HG02798 (cell line): Measurements from ENCODE around the gene CLEC16A.

Experiments used
- ATAC-seq: cut with Tn5 transposase; IDR thresholded peaks from one replicate; pipeline ENCODE4 v1.9.1; 2021; ENCODE audit warnings: mild to moderate bottlenecking; ENCODE audit not compliant: unreplicated experiment, poor library complexity

The CLEC16A gene

DNA sequence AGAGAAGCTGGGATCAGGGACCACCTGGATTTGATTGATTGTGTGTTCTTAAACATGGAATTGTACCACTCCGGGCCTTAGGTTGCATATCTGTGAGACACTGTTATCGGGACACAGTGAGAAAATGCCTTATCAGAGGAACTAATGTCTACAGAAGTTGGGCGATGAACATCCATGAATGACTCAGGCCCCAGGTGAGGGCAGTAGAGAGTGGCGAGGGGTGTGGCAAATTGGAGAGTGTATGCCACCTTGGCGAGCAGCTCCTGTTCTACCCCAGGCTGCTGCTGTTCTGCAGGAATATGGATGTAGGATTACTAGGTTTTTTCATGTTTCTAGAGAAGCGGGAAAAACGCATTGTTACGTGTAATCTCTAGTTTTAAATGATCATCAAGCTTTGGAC is 38.8 kb downstream of the CLEC16A start:
- no peak for ATAC-seq

DNA sequence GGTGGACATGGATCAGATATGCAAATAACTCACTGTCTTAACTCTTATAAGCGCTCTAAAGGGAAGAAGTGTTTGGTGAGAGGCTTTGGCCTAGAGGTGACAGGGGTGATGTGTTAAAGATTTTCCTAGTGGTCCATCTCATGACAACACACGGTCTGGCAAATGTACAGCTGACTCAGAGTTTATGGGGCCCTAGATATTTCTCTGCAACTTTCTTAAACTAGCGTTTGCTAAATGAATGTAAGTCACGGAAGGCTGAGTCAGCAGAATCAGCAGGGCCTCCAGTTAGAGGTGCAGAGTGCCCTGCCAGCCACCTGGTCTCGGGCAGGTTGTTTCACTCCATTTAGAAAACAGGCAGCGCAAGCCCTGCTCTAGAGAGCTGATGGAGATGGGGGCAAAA is 40.1 kb downstream of the CLEC16A start:
- no peak for ATAC-seq

DNA sequence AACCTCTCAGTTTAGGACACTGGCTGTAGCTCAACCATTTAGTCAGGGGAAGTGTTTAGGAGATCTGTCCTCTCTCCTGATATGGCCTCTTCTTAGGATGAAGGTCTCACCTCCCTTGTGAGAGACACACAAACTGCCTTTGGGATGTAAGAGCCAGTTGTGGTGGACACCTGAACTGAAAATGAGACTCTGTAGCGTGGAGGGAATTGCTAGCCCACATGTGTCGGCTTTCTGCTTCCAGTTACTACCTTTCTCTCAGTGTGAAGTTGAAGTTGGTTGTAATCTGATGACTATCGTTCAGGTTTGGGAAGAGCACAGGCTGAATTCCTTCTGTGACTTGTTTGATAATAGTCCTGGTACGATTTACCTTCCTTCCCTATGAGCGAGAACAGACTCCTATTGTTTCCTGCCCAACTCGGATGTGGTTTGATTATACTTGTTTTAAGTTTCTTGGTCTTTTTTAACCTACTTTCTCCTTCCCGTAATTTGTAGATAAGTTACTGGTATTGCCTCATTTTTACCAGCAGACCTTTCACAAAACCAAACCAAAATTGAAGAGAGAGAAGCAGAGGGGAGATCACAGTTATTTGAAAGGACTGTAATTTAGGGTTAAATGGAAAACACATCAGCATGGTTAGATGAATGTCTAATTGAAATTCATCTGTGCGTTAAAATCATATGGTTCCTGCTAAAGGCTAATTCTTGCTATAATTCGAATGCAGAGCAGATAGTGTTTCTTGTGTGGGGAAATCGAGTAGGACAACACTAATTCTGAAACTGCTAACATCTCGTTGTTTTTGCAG is 43.2 kb downstream of the CLEC16A start:
- no peak for ATAC-seq

DNA sequence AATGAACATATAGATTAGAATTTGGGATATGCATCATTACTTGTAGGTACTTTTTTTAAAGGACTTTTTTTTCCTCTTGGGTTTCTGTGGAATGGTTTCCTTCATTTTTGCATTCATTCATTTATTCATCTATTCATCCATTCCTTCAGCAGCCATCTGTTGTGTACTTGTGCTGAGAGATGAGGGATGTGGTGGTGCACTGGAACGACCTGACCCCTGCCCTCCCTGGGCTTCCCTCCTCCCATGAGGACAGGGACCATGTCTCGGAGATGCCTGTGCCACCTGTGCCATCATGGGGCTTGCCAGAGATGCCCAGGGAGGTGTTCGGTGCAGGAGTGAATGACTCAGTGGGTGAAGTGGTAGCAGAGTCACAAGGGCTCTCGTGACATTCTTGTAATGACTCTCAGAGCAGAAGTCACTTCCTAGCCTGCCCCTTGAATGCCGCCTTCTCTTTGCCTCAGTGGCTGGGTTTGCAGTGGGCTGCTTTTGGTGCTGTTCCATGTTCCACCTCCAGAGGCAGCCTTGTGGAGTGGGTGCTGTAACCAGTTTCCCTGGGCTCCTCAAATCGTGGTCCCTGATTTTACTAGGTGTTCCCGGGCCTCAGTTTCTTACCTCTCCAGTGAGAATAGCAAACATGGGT is 43.9 kb downstream of the CLEC16A start:
- no peak for ATAC-seq

DNA sequence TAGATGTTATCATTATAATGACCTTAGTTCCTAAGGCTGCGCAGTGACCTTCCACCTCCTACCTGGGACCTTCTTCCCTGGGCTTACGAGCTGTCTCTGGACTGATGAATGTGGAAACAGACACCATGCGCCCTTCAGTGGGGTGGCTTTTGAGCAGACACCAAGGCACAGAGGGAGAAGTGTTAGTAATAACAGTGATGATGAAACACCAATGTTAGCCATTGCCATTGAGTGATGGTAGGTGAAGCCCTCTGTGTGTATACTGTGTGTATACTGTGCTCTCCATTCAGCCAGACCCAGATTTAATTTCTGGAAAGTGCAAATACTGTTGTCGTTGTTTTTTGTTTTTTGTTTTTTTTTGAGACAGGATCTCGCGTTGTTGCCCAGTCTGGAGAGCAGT is 44.5 kb downstream of the CLEC16A start:
- no peak for ATAC-seq

DNA sequence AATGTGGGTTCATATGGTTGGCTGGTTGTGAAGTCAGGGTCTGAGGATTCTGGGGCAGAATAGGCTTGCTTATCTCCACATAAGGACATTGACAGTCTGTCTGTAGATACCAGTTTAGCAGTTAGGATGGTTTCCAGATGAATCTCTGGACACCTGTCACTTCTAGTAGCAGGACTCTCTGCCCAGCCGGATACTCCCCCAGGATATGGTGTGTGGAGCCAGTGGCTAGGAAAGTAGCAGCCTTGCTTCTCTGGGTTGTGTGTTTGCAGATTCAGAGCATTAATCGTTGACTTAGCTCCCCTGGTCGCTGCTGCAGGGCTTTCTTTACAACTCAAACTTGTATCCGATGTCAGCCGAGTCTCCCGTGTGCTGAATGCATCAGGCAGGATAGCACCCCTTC is 45.2 kb downstream of the CLEC16A start:
- ATAC-seq = no peak

DNA sequence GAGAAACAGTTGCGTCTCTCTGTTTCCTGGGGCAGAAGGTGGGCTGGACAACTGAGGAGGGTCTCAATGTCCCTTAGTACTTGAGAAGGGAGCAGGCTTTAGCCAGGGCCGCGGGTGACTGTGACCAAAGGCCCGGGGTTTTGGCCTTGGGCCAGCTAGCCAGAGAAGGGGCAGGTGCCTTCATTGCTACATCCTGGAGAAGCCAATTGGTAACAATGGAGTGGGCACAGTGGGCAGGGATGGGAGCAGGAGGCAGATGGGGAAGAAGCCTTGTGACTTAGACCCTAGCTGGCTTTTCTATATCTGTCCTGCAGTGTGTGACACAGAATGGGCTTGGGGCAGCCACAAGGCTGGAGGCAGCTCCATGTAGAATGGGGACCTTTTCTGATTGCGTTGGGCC is 46.0 kb downstream of the CLEC16A start:
- ATAC-seq = no peak

DNA sequence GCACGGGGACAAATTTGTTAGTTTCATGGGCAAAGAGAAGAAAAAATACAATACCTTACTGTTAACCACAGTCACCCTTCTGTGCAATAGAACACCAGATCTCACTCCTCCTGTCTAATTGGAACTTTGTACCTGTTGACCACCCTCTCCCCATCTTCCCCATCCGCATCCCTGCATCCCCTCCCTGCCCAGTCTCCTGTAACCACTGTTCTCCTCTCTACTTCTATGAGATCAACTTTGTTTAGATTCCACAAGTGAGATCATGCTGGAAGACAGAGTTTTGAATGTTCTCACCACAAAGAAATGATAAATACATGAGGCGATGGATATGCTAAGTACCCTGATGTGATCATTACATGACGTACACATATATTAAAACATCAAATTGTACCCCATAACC is 47.7 kb downstream of the CLEC16A start:
- no peak for ATAC-seq

DNA sequence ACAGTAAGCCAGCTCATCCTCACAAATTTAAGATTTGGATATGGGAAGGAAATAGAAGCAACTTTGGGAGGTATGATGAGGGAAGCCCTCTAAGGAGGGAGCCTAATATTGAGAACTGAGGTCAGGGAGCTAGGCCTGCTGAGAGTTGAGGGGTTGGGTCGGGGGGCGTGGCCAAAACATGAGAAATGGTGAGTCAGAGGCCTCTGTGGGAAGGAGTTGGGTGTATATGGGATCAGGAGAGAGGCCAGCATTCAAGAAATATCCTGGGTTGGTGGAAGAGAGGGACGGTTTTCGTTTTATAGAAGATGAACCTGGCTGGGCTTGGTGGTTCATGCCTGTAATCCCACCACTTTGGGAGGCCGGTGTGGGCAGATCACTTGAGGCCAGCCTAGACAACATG is 48.4 kb downstream of the CLEC16A start:
- ATAC-seq = no peak

DNA sequence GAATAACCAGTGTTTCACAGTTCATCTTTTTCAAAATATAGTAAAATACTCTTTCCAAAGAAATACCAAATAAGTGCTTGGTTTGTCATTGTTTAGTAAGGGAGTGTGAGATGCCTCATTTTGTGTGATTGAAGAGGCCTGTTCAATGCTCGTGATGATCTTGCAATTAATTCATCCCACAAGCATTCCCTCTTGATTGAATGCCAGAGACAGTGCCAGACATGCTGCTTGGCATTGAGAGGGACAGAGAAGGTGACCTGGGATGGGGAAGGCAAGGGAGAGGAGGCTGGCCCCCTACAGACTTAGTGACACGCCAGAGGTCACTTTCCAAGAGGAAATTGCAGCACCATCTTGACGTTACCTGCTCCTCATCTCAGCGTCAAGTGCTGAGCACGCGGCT is 49.3 kb downstream of the CLEC16A start:
- ATAC-seq = no peak

DNA sequence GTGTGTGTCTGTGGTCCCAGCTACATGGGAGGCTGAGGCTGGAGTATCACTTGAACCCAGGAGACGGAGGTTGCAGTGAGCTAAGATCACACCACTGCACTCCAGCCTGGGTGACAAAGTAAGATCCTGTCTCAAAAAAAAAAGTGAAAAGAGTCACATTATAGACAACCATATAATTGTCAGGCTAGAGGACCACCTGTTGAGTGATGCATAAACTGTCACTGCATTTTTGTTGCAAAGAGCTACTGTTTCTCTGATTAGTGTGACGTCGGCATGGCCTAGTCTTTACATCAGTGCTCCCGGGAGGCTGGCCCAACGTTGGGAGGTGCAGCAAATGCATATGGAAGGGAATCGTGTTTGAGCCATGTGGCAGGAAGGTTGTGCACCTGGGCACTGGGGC is 50.2 kb downstream of the CLEC16A start:
- no peak for ATAC-seq

DNA sequence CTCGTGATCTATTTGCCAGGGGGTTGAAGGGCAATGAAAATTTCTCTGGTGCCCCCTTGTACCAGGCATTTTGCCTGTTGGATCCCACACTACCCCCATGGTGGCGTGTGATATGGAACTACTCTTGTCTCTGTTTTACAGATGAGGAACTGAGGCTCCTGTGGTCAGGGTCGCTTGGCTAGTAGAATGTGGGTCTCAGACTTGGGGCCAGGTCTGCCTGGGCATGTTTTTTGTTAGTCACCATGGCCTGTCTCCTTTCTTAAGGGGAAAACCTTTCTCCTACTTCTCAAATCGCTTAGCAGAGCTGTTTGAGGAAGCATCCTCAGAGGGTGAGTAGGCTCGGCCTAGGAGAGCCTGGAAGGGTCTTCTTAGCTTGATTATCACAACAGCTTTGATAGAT is 51.2 kb downstream of the CLEC16A start:
- no peak for ATAC-seq

DNA sequence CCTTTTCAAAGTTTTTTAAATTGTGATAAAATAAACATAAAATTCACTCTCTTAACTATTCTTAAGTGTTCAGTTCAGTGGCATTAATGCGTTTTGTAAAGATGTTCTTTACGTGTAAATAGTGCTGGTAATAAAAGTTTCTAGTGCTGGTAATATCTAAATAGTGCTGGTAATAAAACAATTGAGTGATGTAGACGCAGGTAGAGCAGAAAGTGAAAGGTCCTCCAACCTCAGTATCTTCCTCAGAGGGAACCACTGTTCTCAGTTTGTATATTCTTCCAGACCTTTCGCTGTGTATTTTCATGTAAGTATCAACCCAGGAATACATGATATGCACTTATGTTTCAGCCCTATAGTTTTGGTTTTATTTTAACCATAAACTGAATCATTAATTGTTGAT is 53.1 kb downstream of the CLEC16A start:
- ATAC-seq = no peak

DNA sequence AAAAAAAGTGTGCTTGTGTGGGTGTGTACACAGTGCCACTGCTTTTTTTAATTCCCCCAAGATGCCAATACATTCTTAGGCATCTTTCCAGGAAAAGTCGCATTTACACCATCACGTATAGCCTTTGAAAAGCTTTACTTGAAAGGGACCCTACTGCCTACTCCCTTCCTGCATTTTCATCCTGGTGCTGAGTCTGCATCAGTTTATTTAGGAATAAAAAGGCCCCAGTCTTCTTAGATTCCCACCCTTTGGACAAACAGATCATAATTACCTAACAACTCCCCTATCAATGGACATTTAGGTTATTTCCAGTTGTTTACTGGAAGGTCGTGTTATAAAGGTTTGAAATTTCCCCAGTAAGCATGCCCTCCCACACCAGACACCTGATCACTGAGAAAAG is 54.9 kb downstream of the CLEC16A start:
- no peak for ATAC-seq

DNA sequence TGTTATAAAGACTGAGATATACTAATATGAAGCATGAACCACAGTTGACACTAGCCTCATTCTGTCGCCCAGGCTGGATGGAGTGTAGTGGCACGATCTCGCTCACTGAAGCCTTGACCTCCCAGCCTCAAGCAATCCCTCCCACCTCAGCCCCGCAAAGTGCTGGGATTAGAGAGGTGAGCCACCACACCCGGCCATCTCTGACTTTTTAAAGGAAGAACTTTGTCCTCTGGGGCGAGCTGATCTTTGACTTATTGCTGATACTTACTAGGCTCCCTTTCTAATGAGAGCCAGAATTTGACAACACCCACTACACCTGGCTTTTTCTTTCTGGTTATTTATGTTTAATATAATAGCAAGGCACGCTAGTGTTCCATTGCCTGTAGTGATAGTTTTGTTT is 57.2 kb downstream of the CLEC16A start:
- no peak for ATAC-seq

DNA sequence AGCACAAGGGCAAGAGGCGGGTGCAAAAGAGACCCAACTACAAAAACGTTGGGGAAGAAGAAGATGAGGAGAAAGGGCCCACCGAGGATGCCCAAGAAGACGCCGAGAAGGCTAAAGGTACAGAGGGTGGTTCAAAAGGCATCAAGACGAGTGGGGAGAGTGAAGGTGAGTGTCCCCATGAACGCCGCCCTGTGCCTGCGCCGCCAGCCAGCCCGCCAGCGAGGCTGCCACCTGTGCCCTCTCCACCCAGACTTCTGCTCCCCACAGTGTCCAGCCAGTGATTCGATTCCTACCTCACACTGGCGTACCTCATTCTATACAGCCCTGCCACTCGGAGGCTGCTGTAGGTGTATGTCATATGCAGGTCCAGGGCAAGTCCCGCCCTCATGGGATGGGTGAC is 58.8 kb downstream of the CLEC16A start:
- no peak for ATAC-seq

DNA sequence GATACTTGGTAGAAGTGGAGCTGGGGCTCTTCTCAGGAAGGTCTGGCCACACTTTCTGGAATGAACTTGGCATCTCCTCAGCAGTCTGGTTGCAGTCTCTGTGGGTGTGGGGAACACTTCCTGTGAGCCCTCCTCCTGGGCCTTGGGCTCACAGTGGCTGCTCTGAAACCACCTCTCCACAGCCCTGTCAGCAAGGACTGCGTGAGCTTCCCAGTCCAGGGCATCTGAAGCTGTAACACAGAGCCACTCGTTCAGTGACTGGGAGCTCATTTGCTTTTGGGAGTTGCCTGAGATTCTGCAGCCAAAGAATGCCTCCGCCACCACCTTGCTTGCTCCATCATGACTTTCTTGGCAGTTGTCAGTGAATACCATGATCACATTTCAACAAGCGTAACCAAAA is 60.0 kb downstream of the CLEC16A start:
- ATAC-seq = no peak

DNA sequence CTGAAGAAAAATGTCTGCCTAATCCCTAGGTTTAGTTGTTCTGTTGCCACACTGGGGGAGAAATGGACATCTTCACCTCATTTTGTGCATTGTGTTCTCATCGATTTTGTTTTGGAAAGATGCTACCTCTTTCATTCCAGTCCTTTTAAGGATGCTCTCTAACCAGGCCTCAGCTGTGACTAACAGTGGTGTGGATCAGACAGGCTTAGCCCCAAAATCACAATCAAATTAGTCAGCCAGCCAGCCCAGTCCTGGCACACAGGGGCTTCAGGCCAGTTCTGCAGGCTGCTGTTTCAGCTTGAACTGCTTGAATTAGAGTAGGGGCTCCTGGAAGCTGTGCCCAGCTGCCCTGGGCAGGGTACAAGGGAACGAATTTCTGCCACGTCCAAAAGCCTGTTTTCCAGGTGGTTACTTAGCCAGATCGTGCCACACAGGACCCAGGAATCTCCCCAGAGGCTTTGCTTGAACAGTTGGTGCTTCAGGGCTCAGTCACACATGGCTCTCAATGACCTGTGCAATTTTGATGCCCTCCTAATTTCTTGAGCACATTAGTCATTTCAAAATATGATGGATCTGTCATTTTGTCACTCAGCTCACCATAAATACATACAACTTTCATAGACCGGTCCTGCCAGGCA is 60.7 kb downstream of the CLEC16A start:
- no peak for ATAC-seq

DNA sequence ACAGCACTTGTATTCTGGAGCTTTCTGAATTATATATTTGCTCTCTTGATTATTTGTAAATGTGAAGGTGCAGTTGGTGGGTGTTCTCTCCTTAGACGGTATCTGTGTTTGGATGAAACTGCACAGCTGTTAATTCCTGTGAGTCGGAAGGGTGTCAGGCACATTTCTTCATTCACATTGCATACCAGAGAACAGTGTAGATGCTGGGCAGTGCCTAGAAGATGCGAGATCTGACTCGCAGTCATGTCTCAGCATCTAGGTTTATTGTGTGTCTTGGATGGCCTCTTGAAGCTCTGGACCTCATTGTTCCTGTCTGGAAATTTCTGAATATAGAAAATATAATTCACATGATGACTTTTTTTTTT is 61.2 kb downstream of the CLEC16A start:
- no peak for ATAC-seq

DNA sequence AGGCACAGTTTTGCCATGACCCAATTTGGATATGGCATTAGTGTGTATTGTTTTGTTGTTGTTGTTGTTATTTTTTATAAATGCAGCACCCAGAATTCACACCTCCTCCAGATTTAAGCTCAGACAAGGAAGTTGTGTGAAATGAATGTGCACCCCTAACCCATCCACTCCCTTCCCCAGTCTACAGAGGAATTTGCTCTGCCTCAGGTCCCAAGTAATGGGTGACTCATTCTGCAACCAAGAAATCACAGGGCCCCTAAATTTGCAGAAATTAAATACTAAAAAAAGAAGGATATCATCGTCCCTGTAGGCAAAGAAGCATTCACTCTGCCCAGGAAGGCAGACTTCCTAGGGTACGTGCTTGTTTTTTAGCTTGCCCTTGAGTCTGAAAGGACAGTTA is 62.3 kb downstream of the CLEC16A start:
- ATAC-seq = no peak

DNA sequence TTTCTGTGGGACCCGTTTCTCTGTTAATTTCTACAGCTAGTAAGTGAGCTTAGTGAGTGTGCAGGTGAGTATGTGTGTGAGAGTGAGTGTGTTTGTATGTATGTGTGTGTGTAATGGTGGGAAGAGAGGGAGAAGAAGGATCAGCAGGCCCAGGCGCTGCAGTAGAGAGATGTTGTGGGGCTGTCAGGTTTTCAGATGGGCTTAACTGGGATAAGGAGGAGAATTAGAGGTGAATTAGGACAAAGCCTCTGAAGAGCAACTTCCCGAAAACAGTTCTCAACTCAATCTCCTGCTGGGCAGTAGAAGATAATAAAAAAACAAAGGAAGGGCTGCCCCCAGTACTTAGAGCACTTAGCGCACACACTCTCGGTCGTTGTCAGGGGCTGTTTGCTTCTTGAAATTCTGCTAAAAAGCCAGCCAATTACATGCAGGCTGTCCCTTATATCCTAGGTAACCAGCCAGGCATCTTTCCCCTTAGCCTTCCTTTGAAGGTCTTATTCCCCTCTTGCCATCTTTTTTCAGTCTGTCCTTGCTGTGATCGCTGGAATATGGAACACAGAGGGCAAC is 63.4 kb downstream of the CLEC16A start:
- no peak for ATAC-seq
